Thymus (tissue), 11 donors: ENCODE measurements around the gene LMO2. TPM values are rescaled to one million over a fixed set of nuclear protein-coding genes. Genes with fewer than 3 reads are reported as not detected.

Experiments
- DNase-seq, 9 donors: peaks; one replicate each; pipeline ENCODE4 v3.0.0-alpha.2; 2013; ENCODE audit warnings: low spot score in 9 of 9, low read depth in 6 of 9, missing footprints in 1 of 9
- H3K27ac ChIP-seq, 2 donors: one replicate each; pipeline ENCODE4 v1.5.1; 2013; ENCODE audit warnings: control low read depth in 1 of 2, low read depth in 1 of 2, low read length in 1 of 2, mild to moderate bottlenecking in 1 of 2, moderate library complexity in 1 of 2
- H3K27me3 ChIP-seq, 2 donors: one replicate each; pipeline ENCODE4 v1.5.1; 2013; ENCODE audit warnings: low read length in 1 of 2; ENCODE audit not compliant: control insufficient read depth in 2 of 2, insufficient read depth in 1 of 2
- H3K36me3 ChIP-seq, 2 donors: one replicate each; pipeline ENCODE4 v1.5.1; 2013; ENCODE audit warnings: low read length in 1 of 2, mild to moderate bottlenecking in 1 of 2, moderate library complexity in 1 of 2; ENCODE audit not compliant: control insufficient read depth in 2 of 2, insufficient read depth in 2 of 2
- H3K4me1 ChIP-seq, 2 donors: one replicate each; pipeline ENCODE4 v1.5.1; 2013; ENCODE audit warnings: low read length in 2 of 2; ENCODE audit not compliant: control insufficient read depth in 2 of 2, insufficient read depth in 2 of 2
- H3K4me3 ChIP-seq, 2 donors: one replicate each; pipeline ENCODE4 v1.5.1; 2013; ENCODE audit warnings: low read length in 2 of 2, control low read depth in 1 of 2, mild to moderate bottlenecking in 1 of 2
- H3K9me3 ChIP-seq, 2 donors: one replicate each; pipeline ENCODE4 v1.5.1; 2013; ENCODE audit warnings: low read length in 1 of 2, mild to moderate bottlenecking in 1 of 2; ENCODE audit not compliant: control insufficient read depth in 2 of 2, insufficient read depth in 1 of 2
- WGBS: extraction: QIAGEN DNeasy Blood & Tissue Kit; methylation state at CpG from one replicate; pipeline ENCODE4 v1.1.7; 2013; 5-methylcytosine and 5-hydroxymethylcytosine counted together
- polyA plus RNA-seq: library from polyadenylated mRNA; stranded (reverse); fragments of 200-250 nt; gene quantifications from one replicate; pipeline ENCODE4 v1.2.3, GENCODE V29; 2013
- total RNA-seq: library from RNA; stranded (reverse); fragments of 120-200 nt; gene quantifications from one replicate; pipeline ENCODE4 v1.2.4, GENCODE V29; 2013
- donor health status: healthy.

The LMO2 gene
- total and polyA plus RNA-seq, 2 donors: 9.4 to 31.1 TPM

DNA sequence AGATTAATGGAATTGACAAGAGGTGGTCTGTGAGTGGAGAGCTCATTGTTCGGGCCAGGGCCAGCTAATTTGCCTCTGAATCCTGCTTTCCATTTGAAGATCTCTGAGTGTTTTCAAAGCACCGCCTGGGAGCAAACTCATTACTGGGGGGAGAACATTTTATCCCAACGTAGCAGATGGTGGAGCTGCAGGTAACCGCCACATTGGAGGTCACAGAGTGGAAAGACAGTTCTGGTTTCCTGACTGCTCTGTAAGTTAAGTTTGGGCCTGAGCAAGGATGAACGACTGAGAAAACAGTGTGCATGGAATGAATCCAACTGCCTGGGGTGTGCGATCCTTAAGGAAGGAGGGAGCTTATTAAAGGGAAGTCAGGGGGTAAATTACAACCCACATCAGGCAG, 30.5 kb downstream of the LMO2 start:
- no peaks in the 10 kb centered on the region for H3K36me3 ChIP-seq
- peaks cover 5 to 25% of the 10 kb centered on the region in 2 donors for H3K27me3 ChIP-seq
- no peak overlapping the region for H3K4me3 ChIP-seq
- H3K4me1 ChIP-seq: peaks cover 0 to 4% of the 10 kb centered on the region in 2 donors
- no peaks in the 10 kb centered on the region for H3K9me3 ChIP-seq
- no peak overlapping the region for H3K27ac ChIP-seq
- WGBS: 90% methylated on average over 6 of the region's 6 CpGs
- no peak for DNase-seq

GRCh38 chr11:33860926-33861325, 30.9 kb downstream of the LMO2 start:
- Histone ChIP-seq H3K4me3 (no peak overlapping the region), H3K36me3 (no peaks in the 10 kb centered on the region), H3K27me3 (peaks cover 2 to 22% of the 10 kb centered on the region in 2 donors), H3K4me1 (peaks cover 0 to 4% of the 10 kb centered on the region in 2 donors), H3K9me3 (no peaks in the 10 kb centered on the region), H3K27ac (no peak overlapping the region)
- WGBS: 86% methylated on average over 5 of the region's 5 CpGs
- DNase-seq: no peak

DNA sequence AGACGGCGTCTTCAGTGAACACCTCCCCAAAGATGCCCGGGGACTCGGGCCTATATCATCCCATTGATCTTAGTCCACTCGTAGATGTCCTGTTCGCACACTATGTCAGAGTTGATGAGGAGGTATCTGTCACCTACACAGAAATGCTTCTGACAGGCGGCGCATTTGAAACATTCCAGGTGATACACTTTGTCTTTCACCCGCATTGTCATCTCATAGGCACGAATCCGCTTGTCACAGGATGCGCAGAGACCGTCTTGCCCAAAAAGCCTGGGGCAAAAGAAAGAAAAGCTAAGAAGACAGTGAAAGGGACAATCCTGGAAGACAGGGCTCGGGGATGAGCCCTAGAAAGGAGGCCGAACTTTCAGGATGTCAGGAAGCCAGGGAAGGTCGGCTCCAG, 32.6 kb downstream of the LMO2 start:
- Histone ChIP-seq H3K4me1 (peaks cover 0 to 4% of the 10 kb centered on the region in 2 donors), H3K27ac (no peak overlapping the region), H3K36me3 (no peaks in the 10 kb centered on the region), H3K4me3 (no peak overlapping the region), H3K27me3 (peaks cover 0 to 14% of the 10 kb centered on the region in 2 donors), H3K9me3 (no peaks in the 10 kb centered on the region)
- WGBS: 96% methylated on average over 16 of the region's 16 CpGs
- no peak for DNase-seq

DNA sequence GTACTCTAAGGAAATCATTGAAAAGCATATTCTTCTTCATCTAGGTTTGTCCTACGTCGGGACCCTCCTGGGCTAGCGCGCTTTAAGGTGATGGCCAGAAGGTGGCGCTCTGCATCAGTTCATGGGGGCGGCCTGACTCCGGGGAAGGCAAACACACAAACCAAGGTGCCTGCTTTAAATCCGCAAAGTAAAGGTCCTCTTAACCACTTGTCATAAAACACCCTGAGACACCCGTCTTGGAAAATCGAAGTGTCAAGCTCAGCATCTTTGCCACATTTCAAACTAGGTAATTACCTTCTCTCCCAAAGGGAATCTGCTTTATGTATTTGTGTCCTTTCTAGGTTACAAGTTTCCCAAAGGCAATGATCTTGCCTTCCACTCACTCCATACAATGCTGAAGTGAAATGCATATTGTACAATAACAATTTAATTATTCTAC, 33.9 kb downstream of the LMO2 start:
- Histone ChIP-seq H3K4me1 (peaks cover 0 to 4% of the 10 kb centered on the region in 2 donors), H3K27ac (no peak overlapping the region), H3K4me3 (no peak overlapping the region), H3K27me3 (peaks cover 0 to 9% of the 10 kb centered on the region in 2 donors), H3K36me3 (no peaks in the 10 kb centered on the region), H3K9me3 (no peaks in the 10 kb centered on the region)
- DNase-seq: peak; percentile 36 to 82 (median 70)
- 5% methylated on average over 10 of the region's 10 CpGs for WGBS

DNA sequence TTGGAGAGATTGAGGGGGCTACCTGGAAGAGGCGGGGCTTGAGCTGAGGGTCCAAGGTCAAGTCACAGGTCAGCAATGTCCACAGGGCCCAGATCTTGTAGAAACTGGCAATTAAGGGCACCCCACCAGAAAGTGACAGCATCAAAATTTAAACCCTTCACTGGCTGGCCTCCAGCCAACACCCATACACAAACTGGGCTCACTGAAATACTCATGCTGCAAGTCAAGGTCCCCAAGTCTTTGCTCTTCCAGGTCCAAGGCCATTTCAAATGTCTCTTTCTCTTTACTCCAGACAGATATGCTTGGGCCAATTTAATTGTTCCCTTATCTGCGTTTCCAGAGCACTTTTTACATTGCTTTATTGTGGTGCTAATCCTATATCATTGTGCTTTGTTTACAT, 36.4 kb downstream of the LMO2 start:
- Histone ChIP-seq H3K4me1 (no peaks in the 10 kb centered on the region), H3K36me3 (no peaks in the 10 kb centered on the region), H3K9me3 (no peaks in the 10 kb centered on the region), H3K4me3 (no peak overlapping the region), H3K27ac (no peak overlapping the region), H3K27me3 (peaks cover 0 to 4% of the 10 kb centered on the region in 2 donors)
- no peak for DNase-seq
- WGBS: 97% methylated on average over 2 of the region's 2 CpGs

- H3K27ac ChIP-seq: no peak overlapping the region
- no peaks in the 10 kb centered on the region for H3K27me3 ChIP-seq
- no peak overlapping the region for H3K4me3 ChIP-seq
- WGBS: 94% methylated on average over 6 of the region's 6 CpGs
- no peaks in the 10 kb centered on the region for H3K4me1 ChIP-seq
- H3K36me3 ChIP-seq: no peaks in the 10 kb centered on the region
- DNase-seq: no peak
- H3K9me3 ChIP-seq: no peaks in the 10 kb centered on the region
Measured at GRCh38 chr11:33848717-33849390, 43.0 kb downstream of the LMO2 start.

DNA sequence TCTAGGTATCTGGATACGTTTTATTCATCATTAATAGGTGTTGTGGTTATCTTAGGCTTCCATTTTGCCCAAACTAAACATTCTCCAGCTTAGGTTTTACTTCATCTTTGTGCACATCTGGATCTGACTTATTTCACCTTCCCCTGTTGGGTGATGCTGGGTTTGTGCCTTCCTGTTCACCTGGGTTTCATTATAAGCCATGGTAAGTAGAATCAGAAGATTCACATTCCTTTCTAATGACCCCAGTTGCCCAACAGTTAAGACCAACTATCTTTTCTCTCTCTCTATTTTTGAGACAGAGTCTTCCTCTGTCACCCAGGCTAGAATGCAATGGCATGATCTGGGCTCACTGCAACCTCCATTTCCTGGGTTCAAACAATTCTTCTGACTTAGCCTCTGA, 44.6 kb downstream of the LMO2 start:
- Histone ChIP-seq H3K4me3 (no peak overlapping the region), H3K27me3 (peaks cover 0 to 3% of the 10 kb centered on the region in 2 donors), H3K27ac (no peak overlapping the region), H3K4me1 (no peaks in the 10 kb centered on the region), H3K36me3 (no peaks in the 10 kb centered on the region), H3K9me3 (no peaks in the 10 kb centered on the region)
- DNase-seq: no peak
- WGBS: 84% methylated on average over 1 of the region's 1 CpG

DNA sequence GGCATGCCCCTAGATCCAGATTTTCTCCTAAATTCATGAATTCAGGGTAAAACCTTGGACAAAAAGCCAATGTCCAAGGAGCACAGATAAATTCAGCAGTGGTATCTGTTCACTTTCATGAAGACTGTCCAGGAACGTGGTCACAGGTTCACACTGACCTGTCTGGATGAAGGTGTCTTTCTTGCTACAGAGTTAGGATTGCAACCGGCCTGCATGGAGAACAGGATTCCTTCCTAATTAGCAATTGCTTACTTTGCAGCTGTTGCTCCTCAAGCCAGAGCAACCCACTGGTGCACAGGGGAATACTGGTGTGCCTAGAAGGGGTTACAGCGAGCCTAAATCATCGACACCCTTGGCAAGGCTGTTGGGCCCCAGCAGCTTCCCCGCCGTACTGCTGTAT, 47.6 kb downstream of the LMO2 start:
- DNase-seq: no peak
- Histone ChIP-seq H3K4me3 (no peak overlapping the region), H3K27ac (no peak overlapping the region), H3K4me1 (no peaks in the 10 kb centered on the region), H3K27me3 (peaks cover 0 to 7% of the 10 kb centered on the region in 2 donors), H3K36me3 (no peaks in the 10 kb centered on the region), H3K9me3 (no peaks in the 10 kb centered on the region)
- WGBS: 97% methylated on average over 6 of the region's 6 CpGs

DNA sequence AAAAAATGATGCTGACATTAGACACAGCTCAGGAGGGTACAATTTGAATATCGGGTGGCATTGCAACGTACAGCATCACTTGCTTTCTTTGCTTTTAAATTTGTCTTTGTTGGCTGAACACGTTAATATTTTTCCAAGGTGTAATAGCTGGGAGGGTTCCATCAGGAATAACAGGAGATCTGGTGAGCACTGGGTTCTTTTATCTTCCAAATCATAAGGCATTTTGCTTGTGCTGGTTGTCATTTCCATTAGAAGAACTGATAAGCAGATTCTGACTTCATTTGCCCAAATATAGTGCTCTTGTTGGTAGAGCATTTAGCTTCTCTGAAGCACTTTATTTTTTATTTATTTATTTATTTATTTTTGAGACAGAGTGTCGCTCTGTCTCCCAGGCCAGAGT, 48.9 kb downstream of the LMO2 start:
- Histone ChIP-seq H3K4me3 (no peak overlapping the region), H3K27me3 (peaks cover 0 to 7% of the 10 kb centered on the region in 2 donors), H3K9me3 (no peaks in the 10 kb centered on the region), H3K27ac (no peak overlapping the region), H3K36me3 (no peaks in the 10 kb centered on the region), H3K4me1 (no peaks in the 10 kb centered on the region)
- 93% methylated on average over 4 of the region's 4 CpGs for WGBS
- no peak for DNase-seq
